Activated CD4-positive, CD25-positive, alpha-beta regulatory T cell (primary cell): Measurements from ENCODE around the gene CYP2C8.
"Not testable (repeated sequence)": the region's sequence is repeated elsewhere in the genome, so short reads cannot be mapped to it uniquely, and the experiment has no call there.

Experiments used
- DNase-seq, 4 experiments: peaks; one replicate each; lab custom pipeline; 2025; lab: John Stamatoyannopoulos, UW

Gene CYP2C8

GRCh38 chr10:95069286-95069685 is at the start of gene CYP2C8:
Gene CYP2C8 (minus strand): TSS chr10:95069497. CDS start chr10:95069402, 95 bp downstream.
- no peak for DNase-seq

GRCh38 chr10:95116869-95117269 is 47.6 kb upstream of the CYP2C8 start:
- no peak for DNase-seq

GRCh38 chr10:95110823-95111222 is 41.5 kb upstream of the CYP2C8 start:
- DNase-seq, result not testable (repeated sequence)

- DNase-seq, result no peak
These were observed 28.5 kb upstream of the CYP2C8 start for GRCh38 chr10:95097805-95098204.

- no peak for DNase-seq
These were observed 26.8 kb upstream of the CYP2C8 start for GRCh38 chr10:95096143-95096542.

- DNase-seq, result not testable (repeated sequence)
These were observed 10.3 kb upstream of the CYP2C8 start for GRCh38 chr10:95079626-95080025.

GRCh38 chr10:95077556-95077955 is 8.3 kb upstream of the CYP2C8 start:
- no peak for DNase-seq

- no peak for DNase-seq
These were observed 1.9 kb upstream of the CYP2C8 start for GRCh38 chr10:95071107-95071660.

- not testable (repeated sequence) for DNase-seq
These were observed 5.2 kb downstream of the CYP2C8 start for GRCh38 chr10:95064125-95064524.

GRCh38 chr10:95056744-95057363 is 12.4 kb downstream of the CYP2C8 start:
- no peak for DNase-seq

GRCh38 chr10:95049919-95050318 is 19.4 kb downstream of the CYP2C8 start:
- DNase-seq, result no peak

- no peak for DNase-seq
These were observed 21.1 kb downstream of the CYP2C8 start for GRCh38 chr10:95048206-95048605.

- DNase-seq, result no peak
These were observed 30.0 kb downstream of the CYP2C8 start for GRCh38 chr10:95039281-95039680.

- no peak for DNase-seq
These were observed 33.7 kb downstream of the CYP2C8 start for GRCh38 chr10:95035332-95036295.

- DNase-seq, result no peak
These were observed 34.9 kb downstream of the CYP2C8 start for GRCh38 chr10:95034401-95034800.

GRCh38 chr10:95031656-95032055 is 37.6 kb downstream of the CYP2C8 start:
- no peak for DNase-seq

- no peak for DNase-seq
These were observed 42.8 kb downstream of the CYP2C8 start for GRCh38 chr10:95026461-95026860.

- DNase-seq, result no peak
These were observed 71.5 kb downstream of the CYP2C8 start for GRCh38 chr10:94997741-94998174.

- no peak for DNase-seq
These were observed 76.5 kb downstream of the CYP2C8 start for GRCh38 chr10:94992811-94993210.

- no peak for DNase-seq
These were observed 77.9 kb downstream of the CYP2C8 start for GRCh38 chr10:94991243-94991888.

- DNase-seq, result no peak
These were observed 80.1 kb downstream of the CYP2C8 start for GRCh38 chr10:94989192-94989591.
